ENCODE results near the gene RFTN2.
A peak's percentile ranks its signal among the peaks of the same experiment; 100 is the strongest.
"Not testable (repeated sequence)": the region's sequence is repeated elsewhere in the genome, so short reads cannot be mapped to it uniquely, and the experiment has no call there.

Gene RFTN2, protein sequence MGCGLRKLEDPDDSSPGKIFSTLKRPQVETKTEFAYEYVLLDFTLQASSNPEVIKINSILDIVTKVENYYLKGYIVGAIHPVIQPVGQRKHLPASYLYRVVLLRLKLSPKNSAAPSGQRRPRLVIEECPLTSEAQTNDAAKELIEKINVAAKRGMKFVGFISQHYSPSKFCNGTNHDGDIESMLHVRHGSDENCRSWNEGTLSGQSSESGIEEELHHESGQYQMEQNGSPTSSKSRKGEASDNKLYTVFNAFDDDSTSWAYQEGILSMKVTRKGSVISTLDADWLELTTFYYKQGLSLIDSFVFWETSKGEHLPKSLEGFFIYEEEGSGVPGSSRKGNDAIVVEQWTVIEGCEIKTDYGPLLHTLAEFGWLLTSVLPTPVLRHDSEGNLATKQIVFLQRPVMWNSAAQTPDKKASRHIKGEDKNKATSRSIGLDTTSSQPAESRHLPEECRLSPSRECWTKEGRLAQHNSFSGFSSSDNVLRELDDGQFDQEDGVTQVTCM

DNA sequence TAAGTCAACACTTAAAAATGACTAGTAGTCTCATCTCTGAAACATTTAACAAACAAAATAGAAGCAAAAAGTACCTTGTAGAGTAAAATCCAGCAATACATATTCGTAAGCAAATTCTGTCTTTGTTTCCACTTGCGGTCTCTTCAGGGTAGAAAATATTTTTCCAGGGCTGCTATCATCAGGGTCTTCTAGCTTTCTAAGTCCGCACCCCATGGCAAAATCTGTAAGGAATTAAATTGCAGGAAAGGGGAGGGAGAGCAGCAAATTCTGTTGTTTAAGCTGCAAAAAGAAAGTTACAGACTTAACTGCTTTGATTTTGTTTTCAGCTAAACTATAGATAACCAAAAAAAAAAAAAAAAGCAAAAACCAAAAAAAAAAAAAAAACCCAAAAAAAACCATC, at the start of gene RFTN2:
Gene RFTN2 (minus strand): TSS at position 342 of the 400 bp plus-strand sequence. CDS start 129 bp downstream, at position 213.
- no peak for DNase-seq

DNA sequence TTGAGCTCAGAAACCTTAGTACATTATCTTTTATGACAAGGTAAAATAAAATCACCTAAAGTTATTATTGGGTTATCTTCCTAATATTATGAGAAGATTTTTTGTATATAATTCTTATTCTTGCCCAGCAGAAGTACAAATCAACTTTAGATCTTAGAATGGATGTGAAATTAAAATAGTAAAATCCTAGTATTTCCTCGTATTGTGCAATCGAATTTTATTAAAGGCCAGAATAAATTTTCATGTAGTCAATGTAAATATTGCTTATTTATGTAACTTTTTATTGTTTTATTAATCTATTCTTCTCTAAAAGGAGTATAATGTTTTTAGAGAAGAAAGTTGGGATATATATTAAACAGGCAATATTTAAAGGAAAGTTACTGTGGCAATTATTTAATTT, 42.5 kb upstream of the RFTN2 start:
- no peak for DNase-seq

DNA sequence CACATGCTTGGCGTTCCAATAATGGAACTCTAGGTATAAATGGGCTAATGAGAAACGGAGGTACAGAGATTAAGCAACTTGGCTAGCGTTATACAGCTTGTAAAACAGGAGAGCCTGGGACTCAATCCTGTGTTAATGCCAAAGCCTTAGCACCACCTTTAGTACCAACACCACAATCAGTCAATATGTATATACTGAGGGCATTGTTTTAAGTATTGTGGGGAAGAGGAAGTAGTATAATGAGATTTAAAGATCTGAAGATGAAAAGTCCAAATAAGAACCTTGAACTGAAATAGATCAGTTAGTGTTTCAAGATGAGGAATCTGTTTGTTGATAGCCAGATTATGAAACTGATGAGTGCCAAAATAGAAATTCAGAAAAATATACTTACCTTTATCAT, 37.9 kb upstream of the RFTN2 start:
- no peak for DNase-seq

DNA sequence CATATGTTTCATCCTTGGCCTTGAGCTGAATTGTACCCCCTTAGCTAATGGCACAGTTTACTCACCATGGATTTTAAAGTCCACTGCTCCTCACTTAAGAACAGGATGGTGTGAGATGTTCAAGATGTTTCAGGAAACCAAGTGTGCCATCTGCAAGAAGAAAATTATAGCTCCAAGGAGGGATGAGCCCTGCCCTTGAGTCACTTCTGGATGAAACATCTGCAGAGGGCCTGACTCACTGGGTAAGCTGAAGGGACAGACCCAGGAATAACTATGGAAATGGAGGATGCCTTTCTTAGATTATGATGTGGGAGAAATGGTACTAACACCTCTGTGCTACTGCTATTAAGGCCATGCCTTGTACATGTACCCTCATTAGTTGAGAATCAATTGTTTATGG, 36.2 kb upstream of the RFTN2 start:
- DNase-seq: no peak

DNA sequence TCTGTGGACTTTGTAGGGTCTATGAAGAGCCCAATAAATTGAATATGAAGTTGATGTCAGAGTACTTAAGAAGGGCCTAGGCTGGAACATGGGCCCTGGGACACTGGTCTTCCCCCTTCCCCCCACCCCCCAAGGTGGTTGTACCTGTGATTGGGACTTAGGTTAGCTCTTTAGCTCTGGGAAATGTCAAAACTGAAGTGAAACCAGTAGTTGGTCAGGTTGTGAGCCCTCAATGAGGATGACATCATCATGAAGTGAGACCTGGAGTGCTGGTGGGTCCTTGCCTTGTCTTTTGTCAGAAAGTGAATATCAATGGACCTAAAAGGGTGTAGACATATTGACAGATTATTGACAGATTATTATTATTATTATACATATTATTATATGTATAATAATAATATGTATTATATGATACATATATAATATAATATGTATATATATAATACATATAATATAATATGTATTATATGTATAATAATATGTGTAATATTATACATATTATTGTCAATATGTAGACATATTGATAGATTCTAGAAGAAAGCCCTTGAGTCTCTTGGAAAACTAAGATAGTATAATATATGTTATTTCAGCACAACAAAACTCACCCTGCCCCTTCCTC, 35.1 kb upstream of the RFTN2 start:
- no peak for DNase-seq

DNA sequence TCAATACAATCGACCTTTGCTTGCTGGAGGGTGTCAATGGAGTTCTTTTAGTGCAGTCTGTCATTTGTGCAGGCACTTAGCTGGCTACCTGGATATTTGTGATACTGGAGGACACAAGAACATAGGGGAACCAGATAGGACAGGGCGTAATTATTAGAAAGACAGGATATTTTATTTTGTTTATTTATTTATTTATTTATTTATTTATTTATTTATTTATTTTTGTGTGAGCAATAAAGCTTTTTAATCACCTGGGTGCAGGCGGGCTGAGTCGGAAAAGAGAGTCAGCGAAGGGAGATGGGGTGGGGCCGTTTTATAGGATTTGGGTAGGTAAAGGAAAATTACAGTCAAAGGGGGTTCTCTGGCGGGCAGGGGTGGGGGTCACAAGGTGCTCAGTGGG, 33.8 kb upstream of the RFTN2 start:
- not testable (repeated sequence) for DNase-seq

DNA sequence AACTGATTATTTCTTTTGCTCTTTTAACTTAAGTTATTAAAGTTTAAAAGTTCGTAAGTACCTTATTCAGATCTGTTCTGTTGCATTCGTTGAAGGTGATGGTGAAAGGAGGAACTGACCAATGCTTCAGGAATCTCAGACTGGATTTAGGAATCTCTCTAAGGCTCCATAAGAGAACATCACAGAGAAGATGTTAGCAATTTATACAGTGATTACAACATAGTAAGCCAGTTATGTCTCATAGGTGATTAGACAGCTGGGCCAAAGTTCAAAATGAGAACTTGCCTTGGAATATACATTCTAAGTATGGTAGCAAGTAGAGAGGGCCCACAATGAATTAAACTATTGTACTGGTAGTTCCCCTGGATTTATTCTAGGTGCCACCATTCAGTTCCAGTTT, 32.9 kb upstream of the RFTN2 start:
- no peak for DNase-seq

DNA sequence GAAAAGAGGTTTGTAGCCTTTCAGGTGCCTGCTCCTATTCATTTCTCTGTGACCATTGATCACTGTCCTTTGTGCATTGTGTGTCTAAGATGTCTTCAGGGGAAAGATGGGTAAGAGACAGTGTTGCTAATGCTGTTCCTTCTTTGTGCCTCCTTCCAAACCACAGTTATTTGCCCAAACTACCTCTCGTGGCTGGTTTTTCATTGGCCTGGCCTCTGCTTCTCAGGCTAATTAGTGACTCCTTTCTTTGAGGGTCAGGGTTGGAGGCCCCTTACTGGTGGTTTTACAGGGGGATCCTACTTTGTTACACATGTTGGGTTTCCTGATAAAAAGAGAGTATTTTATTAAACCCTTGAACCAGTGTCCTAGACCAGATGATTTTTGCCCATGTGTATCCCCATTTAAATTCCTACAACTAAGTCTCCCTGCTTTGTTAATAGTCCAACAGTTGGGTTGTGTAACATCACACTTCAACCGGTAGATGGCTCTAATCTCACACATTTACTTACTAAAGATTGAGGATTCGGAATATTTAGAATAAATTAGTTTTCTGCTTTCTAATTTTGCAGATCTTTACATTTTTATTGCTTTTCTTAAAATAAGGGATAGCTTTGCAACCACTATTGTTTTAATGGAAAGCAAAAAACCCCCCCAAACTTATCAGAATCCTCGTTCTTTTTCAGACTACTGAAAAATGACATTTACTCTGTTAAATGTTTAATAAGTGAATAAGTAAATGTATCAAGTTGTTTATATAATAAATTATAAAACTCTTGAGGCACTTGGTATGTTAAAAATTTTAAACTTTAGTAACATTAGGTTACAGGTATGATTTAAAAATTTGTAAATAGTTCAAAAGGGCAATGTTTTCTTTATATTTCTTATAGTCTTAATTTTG, 32.2 kb upstream of the RFTN2 start:
- DNase-seq: no peak

DNA sequence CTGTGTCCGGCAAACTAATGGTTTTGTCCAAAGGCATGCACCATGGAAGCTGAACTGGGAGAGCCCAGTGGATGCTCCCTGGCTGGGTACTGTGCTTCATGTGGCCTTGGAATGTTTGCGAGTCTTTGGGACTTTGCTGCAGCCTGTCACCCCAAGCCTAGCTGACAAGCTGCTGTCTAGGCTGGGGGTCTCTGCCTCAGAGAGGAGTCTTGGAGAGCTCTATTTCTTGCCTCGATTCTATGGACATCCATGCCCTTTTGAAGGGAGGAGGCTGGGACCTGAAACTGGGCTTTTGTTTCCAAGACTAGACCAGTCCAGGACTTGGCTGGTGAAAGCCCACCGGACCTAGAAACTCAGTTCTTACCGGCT, 31.4 kb upstream of the RFTN2 start:
- no peak for DNase-seq

DNA sequence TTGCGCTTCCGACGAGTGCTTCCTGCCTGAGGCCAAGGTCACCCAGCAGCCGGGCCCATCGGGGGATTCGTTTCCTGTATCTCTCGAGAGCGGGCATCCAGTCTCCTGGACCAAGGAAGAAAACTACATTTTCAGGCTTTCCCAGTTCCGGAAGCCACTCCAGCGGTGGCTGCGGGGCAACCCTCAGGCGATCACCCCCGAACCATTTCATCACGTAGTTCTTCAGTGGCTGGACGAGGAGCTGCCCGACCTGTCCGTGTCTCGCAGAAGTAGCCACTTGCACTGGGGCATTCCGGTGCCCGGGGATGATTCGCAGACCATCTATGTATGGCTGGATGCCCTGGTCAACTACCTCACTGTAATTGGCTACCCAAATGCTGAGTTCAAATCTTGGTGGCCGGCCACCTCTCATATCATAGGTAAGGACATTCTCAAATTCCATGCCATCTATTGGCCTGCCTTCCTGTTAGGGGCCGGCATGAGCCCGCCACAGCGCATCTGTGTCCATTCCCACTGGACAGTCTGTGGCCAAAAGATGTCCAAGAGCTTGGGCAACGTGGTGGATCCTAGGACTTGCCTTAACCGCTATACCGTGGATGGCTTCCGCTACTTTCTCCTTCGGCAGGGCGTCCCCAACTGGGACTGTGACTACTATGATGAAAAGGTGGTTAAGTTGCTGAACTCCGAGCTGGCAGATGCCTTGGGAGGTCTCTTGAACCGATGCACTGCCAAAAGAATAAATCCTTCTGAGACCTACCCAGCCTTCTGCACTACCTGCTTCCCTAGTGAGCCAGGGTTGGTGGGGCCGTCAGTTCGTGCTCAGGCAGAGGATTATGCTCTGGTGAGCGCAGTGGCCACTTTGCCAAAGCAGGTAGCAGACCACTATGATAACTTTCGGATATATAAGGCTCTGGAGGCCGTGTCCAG, 30.8 kb upstream of the RFTN2 start:
- no peak for DNase-seq

DNA sequence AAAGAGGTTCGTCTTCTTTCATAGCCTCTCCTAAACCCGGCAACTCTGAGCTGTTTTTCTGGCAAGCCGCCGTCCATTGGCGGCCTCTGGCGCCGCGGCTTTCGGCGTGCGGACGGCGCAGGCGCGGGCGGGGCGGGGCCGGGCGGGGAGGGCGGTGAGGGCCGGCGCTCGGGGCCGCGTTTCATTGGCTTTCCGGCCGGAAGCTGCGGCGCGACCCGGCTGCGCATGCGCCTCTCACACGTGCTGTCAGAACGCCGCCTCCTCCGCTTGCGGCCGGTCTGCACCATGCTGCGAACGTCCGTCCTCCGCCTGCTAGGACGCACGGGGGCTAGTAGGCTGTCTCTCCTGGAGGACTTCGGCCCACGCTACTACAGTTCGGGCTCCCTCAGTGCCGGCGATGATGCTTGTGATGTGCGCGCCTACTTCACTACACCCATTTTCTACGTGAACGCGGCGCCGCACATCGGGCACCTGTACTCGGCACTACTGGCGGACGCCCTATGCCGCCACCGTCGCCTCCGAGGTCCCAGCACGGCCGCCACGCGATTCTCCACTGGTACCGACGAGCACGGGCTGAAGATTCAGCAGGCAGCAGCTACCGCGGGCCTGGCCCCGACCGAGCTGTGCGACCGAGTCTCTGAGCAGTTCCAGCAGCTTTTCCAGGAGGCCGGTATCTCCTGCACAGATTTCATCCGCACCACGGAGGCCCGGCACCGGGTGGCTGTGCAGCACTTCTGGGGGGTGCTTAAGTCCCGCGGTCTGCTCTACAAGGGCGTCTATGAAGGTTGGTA, 29.9 kb upstream of the RFTN2 start, which contains the start of gene MARS2:
Gene MARS2 (plus strand): TSS at position 249 of the 791 bp plus-strand sequence. CDS start 37 bp downstream, at position 286.
- DNase-seq: peak; percentile 96

DNA sequence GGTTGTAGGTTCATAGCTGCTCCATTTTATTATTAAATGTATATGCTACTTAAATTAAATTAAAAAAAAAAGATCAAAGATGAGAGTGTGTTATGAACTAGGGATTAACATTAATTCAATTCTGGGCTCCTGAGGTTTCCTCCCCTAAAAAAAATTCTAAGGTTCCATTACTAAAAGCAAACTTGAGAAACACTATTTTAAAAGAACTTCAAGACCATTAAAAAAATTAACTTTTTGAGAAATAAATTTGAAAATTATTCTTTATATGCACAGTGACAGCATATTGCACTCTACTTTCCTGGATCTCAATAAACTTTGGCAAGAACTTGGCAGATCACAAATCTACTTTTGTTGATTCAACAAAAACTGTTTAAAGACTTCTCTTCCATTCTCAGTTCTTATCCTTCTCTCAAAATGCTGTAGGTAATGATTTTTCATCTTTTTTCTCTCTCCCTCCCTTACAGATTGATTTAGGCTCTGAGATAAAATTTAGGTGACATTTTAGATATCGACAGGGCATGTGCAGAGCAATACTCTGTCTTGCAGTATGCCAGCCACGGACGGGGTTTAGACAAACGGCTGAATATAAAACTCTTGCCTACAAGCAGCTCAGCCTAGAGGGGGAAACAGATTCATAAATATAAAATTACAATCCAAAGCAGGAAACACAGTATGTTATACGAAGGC, 29.2 kb upstream of the RFTN2 start:
- no peak for DNase-seq

DNA sequence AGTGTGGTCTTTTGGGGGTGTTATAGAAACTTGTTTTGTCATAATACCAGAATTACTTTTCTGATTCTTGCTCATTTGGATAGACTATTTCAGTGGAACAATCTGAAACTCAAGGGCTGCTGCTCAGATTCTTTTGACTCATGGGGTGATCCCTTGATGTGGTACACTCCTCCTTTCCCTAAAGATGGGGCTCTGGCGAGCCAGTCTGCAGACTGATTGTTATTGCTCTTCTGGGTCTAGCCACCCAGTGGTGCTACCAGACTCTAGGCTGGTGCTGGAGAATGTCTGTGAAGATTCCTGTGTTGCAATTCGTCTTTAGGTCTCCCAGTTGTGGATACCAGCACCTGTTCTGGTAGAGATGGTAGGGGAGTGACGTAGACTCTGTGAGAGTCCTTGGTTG, 25.6 kb upstream of the RFTN2 start:
- DNase-seq: no peak

DNA sequence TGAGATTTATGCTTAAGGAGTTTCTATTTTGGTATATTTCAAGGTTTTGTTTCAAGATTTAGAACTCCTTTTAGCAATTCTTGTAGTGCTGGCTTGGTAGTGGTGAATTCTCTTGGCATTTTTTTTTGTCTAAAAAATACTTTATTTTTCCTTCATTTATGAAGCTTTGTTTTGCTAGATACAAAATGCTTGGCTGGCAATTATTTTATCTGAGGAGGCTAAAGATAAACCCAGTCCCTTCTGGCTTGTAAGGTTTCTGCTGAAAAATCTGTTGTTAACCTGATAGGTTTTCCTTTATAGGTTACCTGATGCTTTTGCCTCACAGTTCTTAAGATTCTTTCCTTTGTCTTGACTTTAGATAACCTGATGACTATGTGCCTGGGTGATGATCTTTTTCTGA, 24.3 kb upstream of the RFTN2 start:
- not testable (repeated sequence) for DNase-seq

DNA sequence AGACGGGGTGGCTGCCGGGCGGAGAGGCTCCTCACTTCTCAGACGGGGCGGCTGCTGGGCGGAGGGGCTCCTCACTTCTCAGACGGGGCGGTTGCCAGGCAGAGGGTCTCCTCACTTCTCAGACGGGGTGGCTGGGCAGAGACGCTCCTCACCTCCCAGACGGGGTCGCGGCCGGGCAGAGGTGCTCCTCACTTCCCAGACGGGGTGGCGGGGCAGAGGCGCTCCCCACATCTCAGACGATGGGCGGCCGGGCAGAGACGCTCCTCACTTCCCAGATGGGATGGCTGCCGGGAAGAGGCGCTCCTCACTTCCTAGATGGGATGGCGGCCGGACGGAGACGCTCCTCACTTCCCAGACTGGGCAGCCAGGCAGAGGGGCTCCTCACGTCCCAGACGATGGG, 21.2 kb upstream of the RFTN2 start:
- not testable (repeated sequence) for DNase-seq

DNA sequence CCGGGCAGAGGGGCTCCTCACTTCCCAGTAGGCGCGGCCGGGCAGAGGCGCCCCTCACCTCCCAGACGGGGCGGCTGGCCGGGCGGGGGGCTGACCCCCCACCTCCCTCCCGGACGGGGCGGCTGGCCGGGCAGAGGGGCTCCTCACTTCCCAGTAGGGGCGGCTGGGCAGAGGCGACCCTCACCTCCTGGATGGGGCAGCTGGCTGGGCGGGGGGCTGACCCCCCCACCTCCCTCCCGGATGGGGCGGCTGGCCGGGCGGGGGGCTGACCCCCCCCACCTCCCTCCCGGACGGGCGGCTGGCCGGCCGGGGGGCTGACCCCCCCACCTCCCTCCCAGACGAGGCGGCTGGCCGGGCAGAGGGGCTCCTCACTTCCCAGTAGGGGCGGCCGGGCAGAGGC, 20.6 kb upstream of the RFTN2 start:
- DNase-seq: not testable (repeated sequence)

DNA sequence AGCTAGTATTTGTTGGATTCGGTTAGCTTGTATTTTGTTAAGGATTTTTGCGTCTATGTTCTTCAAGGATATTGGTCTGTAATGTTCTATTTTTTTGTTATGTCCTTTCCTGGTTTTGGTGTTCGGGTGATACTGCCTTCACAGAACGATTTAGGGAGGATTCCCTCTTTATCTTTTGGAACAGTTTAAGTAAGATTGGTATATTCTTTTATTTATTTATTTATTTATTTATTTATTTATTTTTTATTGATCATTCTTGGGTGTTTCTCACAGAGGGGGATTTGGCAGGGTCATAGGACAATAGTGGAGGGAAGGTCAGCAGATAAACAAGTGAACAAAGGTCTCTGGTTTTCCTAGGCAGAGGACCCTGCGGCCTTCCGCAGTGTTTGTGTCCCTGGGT, 19.8 kb upstream of the RFTN2 start:
- DNase-seq: not testable (repeated sequence)

DNA sequence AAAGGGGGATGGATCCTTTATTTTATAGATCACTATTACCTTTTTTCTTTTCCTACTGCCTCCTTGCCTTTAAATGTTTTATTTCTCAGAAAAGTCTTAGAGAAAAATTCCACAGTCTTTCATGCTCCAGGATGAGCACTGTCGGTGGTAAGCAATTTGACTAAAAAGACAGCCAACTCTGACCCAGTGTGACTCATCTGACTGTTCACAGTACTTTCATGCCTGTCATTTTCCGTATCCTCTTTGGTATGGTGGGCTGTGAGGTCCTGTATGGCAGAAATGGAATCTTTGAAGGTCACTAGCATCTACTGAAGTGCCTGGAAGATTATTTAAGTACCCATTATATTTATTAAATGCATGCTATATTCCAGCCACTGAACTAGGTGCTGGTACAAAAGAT, 2.1 kb upstream of the RFTN2 start:
- no peak for DNase-seq

DNA sequence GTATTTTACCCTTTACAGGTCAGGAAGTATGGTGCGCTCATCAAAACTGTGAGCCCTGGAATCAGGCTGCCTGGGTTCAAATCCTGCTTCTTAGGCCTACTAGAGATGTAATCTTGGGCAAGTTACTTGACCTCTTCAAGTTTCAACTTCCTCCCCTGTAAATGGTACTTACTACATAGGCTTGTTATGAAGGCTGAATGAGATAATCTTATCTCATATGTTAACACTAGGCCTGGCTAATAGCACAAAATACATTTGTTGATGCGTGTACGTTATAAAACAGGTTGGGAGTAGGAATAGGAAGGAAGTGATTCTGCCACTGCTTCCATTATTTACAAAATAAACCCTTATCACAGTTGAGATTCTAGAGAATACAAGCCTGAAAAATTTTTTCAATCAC, 1.7 kb upstream of the RFTN2 start:
- DNase-seq: no peak

DNA sequence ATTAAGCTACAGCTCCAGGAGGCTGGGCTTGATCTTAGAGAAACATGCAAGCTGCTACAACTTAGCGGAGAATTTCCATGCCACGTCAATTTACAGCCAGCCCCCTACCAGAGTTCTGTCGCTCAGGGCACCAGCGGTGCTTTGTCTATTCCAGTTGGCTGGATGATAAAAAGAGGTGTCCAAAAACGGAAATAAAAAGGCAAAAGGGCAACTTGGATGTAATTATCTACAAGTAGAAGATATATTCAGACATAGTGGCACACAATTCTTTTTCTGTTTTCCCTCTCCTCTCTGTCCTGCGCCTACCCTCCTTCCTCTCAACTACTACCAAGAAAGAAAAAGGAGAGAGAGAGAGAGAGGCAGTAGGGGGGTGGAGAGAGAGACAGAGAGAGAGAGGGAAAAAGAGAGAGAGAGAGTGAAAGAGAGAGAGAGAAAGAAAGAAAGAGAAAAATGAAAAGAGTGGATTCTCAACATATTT, 363 bp upstream of the RFTN2 start:
- DNase-seq: peak; percentile 84
